ENCODE data around the gene CDC37.

Gene CDC37

GRCh38 chr19:10352764-10353671, 50.3 kb downstream of the CDC37 start:
- DNase-seq: no peak

- DNase-seq: no peak
Observed at GRCh38 chr19:10346509-10346908, 56.8 kb downstream of the CDC37 start.

GRCh38 chr19:10344780-10345179, 58.6 kb downstream of the CDC37 start:
- no peak for DNase-seq

GRCh38 chr19:10343495-10343894, 59.8 kb downstream of the CDC37 start:
- no peak for DNase-seq

All from activated naive CD4-positive, alpha-beta T cell (primary cell).